Measurements from ENCODE around the gene PPM1F.

PPM1F gene

DNA sequence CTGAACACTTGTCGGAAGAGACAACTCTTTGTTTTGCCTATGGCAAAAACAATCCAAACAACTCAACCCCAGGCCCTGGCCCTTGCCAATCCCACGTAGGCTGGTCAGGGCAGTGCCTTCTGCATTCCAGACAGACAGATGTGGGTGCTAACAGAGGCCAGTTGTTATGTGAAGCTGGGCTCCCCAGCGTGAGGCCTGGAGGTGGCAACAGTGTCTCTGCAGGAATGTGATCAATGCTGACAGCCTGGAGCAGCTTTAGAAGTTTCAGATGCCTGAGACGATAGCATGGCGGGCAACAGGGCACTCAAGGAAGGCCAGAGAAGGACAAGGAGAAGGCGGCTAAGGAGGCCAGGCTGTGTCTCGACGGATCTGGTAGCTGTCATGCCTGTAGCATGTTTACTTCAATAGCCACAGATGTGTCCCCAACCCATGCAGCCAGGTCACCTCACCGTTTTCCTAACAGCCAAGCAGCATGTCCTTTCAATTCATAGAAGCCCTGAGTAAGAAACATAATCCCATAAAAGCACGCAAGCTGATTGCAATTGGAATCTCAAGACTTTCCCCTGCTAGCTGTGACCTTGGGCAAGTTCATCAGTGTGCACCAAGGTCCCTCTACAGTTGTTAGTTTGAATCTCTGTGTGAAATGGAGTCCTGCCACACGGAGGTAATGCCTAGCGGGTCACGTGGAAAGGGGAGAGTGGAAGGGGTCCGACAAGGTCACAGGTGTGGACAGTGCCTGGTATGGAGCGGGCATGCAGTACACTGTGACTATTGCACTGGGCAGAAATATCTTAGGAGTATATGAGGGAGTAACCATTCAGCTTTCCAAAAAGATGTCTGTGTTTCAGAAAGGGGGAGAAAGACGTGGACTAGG is 14.2 kb upstream of the PPM1F start:
- TF ChIP-seq, protein P1, sequence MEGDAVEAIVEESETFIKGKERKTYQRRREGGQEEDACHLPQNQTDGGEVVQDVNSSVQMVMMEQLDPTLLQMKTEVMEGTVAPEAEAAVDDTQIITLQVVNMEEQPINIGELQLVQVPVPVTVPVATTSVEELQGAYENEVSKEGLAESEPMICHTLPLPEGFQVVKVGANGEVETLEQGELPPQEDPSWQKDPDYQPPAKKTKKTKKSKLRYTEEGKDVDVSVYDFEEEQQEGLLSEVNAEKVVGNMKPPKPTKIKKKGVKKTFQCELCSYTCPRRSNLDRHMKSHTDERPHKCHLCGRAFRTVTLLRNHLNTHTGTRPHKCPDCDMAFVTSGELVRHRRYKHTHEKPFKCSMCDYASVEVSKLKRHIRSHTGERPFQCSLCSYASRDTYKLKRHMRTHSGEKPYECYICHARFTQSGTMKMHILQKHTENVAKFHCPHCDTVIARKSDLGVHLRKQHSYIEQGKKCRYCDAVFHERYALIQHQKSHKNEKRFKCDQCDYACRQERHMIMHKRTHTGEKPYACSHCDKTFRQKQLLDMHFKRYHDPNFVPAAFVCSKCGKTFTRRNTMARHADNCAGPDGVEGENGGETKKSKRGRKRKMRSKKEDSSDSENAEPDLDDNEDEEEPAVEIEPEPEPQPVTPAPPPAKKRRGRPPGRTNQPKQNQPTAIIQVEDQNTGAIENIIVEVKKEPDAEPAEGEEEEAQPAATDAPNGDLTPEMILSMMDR (IDR thresholded peaks at IDR 0.05; ENCODE audit: low read depth, low read length, missing control alignments): no peak
- DNase-seq (ENCODE audit: low read depth): no peak
- no peak overlapping the region for H3K4me3 ChIP-seq (ENCODE audit: low read depth, low read length)
- in situ Hi-C loops (cut with HindIII; ENCODE audit: low sequenced_read_pairs): no loop called here

DNA sequence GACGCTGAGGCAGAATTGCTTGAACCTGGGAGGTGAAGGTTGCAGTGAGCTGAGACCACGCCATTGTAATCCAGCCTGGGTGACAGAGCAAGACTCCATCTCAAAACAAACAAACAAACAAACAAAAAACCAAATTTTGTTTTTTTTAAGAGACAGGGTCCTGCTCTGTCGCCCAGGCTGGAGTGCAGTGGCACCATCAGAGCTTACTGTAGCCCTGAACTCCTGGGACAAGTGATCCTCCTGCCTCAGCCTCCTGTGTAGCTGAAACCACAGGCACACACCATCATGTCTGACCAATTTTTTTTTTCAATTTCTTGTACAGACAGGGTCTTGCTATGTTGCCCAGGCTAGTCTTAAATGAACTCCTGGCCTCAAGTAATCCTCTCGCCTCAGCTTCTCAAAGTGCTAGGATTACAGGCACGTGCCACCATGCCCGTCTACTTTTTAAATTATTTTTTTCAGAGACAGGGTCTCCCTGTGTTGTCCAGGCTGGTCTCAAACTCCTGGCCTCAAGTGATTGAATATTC is 13.2 kb upstream of the PPM1F start:
- TF ChIP-seq, protein P1 (IDR thresholded peaks at IDR 0.05; ENCODE audit: low read depth, low read length, missing control alignments): no peak
- no peak overlapping the region for H3K4me3 ChIP-seq (ENCODE audit: low read depth, low read length)
- in situ Hi-C loops (cut with HindIII; ENCODE audit: low sequenced_read_pairs): no loop called here
- no peak for DNase-seq (ENCODE audit: low read depth)

DNA sequence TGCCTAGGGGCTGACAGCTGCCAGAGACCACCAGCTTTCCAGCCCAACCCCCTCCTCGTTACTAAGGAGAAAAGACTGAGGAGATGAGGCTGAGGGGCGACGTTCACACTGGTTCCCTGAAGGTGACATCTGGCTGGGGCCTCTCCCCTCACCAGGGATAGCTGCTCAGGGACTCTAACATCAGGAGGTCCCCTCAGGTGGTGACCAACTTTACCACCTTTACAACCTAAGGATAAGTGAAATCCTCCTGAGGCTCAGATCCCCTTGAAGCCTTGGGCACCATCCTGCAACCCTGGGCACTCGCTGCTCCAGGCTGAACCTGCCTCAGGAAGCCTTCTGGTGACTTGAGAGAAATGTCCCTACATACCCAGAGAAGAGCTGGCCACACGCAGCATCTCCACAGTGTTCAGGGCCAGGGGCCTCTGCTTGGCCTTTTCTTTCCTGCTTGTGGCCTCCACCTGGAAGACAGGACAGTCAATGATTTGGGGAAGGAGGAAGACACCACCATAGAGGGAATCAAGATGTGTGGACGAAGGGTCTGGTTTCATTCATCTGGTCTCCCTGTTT is 12.4 kb upstream of the PPM1F start:
- TF ChIP-seq, protein P1 (IDR thresholded peaks at IDR 0.05; ENCODE audit: low read depth, low read length, missing control alignments): no peak
- in situ Hi-C loops (cut with HindIII; ENCODE audit: low sequenced_read_pairs): no loop called here
- no peak for DNase-seq (ENCODE audit: low read depth)
- H3K4me3 ChIP-seq (ENCODE audit: low read depth, low read length): no peak overlapping the region

DNA sequence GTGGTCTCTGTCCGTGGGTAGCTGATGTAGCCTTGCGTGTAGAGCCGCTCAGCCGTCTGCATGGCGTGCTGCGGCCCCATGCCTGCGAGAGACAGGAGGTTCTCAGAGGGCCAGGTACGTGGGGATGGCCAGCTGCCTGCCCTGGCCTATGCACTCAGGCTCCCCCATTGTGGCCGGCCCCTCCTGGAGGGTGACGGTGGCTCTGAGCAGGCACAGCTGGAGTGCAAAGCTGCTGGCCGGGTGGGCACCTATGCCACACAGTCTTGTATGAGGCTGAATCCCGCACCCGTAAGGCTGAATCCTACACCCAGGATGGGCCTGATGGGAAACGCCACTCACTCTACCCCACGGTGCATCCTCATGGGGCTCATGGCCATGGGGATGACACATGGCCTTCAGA is 11.6 kb upstream of the PPM1F start:
- no peak overlapping the region for H3K4me3 ChIP-seq (ENCODE audit: low read depth, low read length)

DNA sequence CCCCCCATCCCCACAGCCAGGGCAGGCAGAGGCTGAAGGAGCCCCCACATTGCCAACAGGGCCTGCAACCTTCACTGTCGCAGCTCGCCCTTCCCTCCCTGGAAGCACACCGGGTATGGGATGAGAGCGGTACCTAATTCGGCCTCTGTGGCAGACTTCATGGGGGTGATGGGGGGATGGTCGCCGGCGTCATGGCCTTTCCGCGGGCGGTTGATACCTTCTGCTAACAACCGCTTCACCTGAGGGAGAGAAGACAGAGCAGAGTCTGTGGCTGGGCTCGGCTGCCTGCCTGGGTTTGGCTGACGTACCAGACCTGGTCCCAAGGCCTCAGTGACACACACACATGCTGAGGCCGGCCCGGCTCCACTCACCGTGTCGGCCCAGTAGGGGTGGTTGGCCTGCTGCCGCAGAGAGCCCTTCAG is 11.2 kb upstream of the PPM1F start:
- no peak for DNase-seq (ENCODE audit: low read depth)
- H3K4me3 ChIP-seq (ENCODE audit: low read depth, low read length): no peak overlapping the region
- in situ Hi-C loops (cut with HindIII; ENCODE audit: low sequenced_read_pairs): no loop called here
- TF ChIP-seq, protein P1 (IDR thresholded peaks at IDR 0.05; ENCODE audit: low read depth, low read length, missing control alignments): no peak

More for the DNA sequence above, 11.6 kb upstream of the PPM1F start:
- in situ Hi-C loops (cut with HindIII; ENCODE audit: low sequenced_read_pairs): no loop called here
- TF ChIP-seq, protein P1 (IDR thresholded peaks at IDR 0.05; ENCODE audit: low read depth, low read length, missing control alignments): no peak
- no peak for DNase-seq (ENCODE audit: low read depth)

DNA sequence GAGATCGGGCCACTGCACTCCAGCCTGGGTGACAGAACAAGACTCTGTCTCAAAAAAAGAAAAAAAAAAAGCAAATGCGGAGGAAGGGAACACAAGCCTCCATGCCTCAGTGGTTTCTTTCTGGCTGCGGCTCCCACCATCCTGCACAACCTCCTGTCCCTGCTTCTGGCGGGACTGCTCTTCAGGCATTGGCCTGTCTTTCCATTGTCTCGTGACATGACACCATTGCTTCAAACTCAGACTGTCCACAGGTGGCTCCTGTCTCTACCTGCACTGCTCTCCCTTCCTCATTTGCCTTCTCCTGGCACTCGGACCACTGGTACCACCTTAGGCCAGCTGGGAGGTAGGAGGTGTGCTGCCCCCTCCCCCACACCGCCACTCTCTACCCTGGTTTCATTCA is 10.6 kb upstream of the PPM1F start:
- no peak for DNase-seq (ENCODE audit: low read depth)
- TF ChIP-seq, protein P1 (IDR thresholded peaks at IDR 0.05; ENCODE audit: low read depth, low read length, missing control alignments): no peak
- in situ Hi-C loops (cut with HindIII; ENCODE audit: low sequenced_read_pairs): no loop called here

More for the DNA sequence above, 10.6 kb upstream of the PPM1F start:
- H3K4me3 ChIP-seq (ENCODE audit: low read depth, low read length): no peak overlapping the region
